Sigmoid colon (tissue), 4 donors: ENCODE results near the gene HSD17B11.

Source experiments
- EP300 ChIP-seq, 4 donors: sonication (generic); formaldehyde crosslinking; IDR thresholded peaks; one replicate each; pipeline ENCODE4 v1.6.1; 2017; ENCODE audit warnings: antibody characterized with exemption in 4 of 4
- POLR2A ChIP-seq, 2 donors: fragments of 450-650 bp; IDR thresholded peaks; one replicate each; pipeline ENCODE4 v1.6.1; 2016; ENCODE audit warnings: antibody characterized with exemption in 2 of 2, mild to moderate bottlenecking in 2 of 2, moderate library complexity in 2 of 2
- POLR2AphosphoS5 ChIP-seq, 4 donors: sonication (generic); formaldehyde crosslinking; IDR thresholded peaks; one replicate each; pipeline ENCODE4 v1.6.1; 2017; ENCODE audit warnings: antibody characterized with exemption in 4 of 4
- TF ChIP-seq, protein P1 (sequence below), 4 experiments: fragments of 450-650 bp in 3 of 4; fragments of 200-600 bp in 1 of 4; IDR thresholded peaks; one replicate each; pipeline ENCODE4 v1.5.1; 2016 to 2019; ENCODE audit warnings: antibody characterized with exemption in 4 of 4, mild to moderate bottlenecking in 3 of 4, moderate library complexity in 2 of 4

DNA sequence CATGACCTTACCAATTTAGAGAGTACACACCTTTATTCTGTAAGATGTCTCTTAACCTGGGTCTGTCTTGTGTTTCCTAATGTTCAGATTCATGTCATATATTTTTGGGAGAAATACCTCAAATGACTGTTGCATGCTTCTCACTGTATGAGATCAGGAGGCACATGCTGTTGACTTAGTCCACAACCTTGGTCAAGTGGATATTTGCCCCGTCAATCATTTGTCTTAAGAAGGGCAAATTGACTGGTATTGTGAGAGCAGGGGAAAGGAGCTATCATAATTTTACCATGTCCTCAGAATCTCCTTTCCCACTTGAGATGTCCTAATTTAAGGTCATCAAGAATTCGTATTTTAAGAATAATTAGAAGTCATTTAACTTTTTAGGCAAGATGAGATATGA lies 42.4 kb upstream of the HSD17B11 start:
- TF ChIP-seq POLR2AphosphoS5 (IDR thresholded peaks at IDR 0.05) (no peak), POLR2A (IDR thresholded peaks at IDR 0.05) (no peak), EP300 (IDR thresholded peaks at IDR 0.05) (no peak)
- TF ChIP-seq, protein P1, sequence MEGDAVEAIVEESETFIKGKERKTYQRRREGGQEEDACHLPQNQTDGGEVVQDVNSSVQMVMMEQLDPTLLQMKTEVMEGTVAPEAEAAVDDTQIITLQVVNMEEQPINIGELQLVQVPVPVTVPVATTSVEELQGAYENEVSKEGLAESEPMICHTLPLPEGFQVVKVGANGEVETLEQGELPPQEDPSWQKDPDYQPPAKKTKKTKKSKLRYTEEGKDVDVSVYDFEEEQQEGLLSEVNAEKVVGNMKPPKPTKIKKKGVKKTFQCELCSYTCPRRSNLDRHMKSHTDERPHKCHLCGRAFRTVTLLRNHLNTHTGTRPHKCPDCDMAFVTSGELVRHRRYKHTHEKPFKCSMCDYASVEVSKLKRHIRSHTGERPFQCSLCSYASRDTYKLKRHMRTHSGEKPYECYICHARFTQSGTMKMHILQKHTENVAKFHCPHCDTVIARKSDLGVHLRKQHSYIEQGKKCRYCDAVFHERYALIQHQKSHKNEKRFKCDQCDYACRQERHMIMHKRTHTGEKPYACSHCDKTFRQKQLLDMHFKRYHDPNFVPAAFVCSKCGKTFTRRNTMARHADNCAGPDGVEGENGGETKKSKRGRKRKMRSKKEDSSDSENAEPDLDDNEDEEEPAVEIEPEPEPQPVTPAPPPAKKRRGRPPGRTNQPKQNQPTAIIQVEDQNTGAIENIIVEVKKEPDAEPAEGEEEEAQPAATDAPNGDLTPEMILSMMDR (IDR thresholded peaks at IDR 0.05) = no peak
